Endometrium (tissue), 2 donors: ENCODE data around the gene TSKU.
"Not testable (repeated sequence)": the region's sequence is repeated elsewhere in the genome, so short reads cannot be mapped to it uniquely, and the experiment has no call there.

Experiments used
- FAIRE-seq: peaks from 2 replicates; lab custom pipeline; 2012; peaks lifted over from hg19 to GRCh38; lab: Jason Lieb, UNC
- donor health status: control.
- donor health status: control.

Gene TSKU, protein sequence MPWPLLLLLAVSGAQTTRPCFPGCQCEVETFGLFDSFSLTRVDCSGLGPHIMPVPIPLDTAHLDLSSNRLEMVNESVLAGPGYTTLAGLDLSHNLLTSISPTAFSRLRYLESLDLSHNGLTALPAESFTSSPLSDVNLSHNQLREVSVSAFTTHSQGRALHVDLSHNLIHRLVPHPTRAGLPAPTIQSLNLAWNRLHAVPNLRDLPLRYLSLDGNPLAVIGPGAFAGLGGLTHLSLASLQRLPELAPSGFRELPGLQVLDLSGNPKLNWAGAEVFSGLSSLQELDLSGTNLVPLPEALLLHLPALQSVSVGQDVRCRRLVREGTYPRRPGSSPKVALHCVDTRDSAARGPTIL

DNA sequence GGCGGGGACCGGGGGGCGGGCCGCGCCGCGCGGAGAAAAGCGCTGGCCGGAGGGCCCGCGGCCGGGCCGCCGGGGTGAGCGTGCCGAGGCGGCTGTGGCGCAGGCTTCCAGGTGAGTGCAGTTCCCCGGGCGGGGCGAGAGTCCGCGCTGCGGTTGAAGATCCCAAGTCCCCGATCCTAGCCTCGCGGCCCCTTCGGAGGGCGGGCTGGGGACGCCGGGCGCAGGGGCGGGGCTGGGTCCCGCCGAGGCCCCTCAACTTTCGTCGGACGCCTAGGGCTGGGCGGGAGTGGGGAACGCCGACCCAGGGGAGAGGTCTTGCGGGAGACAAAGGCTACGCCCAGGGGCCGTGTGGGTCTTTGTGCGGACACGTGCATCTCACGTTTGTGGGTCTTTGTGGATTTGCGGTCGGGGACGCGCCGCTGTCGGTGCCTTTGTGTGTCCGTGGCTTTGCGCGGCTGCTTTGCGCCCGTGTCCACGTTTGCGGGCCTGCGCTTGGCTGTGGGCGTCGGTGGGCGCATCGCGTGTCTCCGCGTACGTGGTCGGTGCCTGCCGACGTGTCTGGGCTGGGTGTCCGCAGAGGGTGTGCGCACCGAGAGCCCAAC is at the start of gene TSKU:
Gene TSKU, plus strand, starts transcription at position 63 of the 602 bp plus-strand sequence. CDS start 12,261 bp downstream, outside the sequence.
- FAIRE-seq = no peak

DNA sequence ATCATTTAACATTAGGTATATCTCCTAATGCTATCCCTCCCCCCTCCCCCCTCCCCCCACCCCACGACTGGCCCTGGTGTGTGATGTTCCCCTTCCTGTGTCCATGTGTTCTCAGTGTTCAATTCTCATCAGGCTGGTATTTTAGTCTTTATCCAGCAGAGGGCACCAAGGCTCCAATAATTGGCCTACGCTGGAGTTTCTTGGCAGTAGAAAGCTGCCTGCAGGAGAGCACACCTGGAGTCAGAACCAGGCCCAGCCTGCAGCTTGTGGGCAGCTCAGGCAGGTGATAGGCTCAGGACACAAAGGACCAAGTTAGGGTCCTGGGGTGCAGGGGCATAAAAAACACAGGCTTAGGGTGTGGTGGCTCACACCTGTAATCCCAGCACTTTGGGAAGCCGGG is 49.2 kb upstream of the TSKU start:
- FAIRE-seq = not testable (repeated sequence)

DNA sequence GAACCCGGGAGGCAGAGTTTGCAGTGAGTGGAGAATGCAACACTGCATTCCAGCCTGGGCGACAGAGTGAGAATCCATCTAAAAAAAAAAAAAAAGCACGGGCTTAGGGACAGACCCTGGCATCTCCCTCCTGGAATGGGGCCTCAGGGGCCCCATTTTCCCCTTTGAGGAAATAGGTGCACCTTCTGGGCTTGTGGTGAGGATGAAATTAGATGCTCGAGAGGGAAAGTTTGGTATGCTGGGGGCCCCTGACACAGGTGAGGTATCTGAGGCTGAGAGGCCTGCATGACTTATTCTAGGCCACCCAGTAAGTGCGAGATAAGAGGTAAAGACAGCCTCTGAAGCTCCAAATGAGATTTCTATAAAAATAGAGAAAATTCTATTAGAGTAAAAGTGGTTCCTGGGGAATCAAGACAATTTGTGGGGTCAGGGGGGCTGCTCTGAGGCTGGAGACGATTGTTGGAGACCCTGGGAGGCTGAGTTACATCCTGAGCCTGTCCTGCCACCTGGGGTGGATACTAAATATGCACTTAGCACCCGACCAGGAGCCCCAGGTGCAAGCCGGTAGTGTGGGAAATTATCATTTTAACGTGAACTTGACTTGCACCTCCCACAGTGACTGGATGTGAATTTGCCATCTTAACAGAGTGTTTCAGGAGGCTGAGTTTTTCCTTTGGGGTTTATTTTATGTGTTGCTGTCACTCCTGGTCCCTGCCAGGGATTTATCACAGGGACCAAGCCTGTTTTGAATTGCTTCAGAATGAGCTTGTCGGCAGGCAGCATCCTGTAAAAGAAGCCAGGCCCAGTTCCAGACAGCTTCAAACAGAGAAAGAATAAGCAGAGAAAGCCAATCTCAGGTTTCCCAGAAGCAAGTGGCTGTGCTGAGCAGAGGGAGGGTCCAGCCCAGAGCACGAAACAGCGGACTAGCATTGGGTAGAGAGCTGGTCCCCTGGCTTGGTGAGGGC is 48.4 kb upstream of the TSKU start:
- no peak for FAIRE-seq

GRCh38 chr11:76735841-76736240 is 47.3 kb upstream of the TSKU start:
- FAIRE-seq = no peak

DNA sequence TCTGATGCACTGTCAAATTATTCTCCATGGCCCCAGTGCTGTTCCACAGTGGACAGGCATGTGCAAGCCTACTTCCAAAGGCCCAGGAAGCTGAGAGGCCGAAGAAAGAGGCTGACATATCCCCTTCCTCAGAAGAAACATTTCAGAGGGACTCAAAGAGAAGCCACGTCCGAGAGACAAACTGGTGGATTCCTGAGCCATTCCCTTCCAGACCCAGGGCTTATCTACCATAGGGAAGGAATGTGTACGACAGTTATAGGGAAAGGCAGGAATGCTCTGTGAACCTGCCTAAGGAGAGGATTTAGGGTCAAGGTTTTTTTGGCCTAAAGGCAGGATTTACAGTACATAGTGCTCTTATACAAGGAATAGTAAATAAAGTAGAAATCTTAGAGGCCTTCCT is 46.9 kb upstream of the TSKU start:
- FAIRE-seq = no peak

DNA sequence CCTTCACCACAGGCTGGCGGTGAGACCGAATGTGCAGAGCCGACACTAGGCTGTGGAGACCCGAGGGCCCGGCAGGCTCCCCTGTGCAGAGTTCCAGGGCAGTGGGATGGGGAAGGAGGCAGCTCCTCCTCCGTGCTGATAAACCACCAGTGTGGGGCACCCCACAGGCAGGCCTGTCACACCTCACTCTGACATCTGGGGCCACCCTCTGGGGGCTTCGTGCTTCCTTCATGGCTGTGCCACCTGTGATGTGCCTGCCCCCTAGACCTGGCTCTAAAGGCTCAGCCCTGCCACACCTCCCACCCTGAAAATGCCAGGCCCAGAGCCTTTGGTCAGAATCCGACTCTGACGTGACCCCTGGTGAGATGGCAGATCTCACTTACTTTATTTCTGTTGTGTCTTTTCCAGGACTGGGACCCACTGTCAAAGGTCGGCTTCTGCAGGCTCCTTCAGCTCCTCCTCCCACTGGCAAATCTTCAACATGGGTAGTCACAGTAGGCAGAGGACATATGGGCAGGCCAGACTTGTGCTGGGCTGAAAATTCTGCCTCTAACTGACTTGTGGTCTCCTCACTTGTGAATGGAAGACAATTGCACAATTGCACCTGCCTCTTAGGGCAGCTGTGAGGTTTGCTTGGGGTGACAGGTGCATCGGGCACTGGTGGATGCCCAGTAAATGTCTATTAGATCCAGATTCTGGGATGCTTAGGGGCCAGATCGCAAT is 46.2 kb upstream of the TSKU start:
- no peak for FAIRE-seq

- FAIRE-seq = no peak
Measured at GRCh38 chr11:76738618-76739240, 44.4 kb upstream of the TSKU start.

DNA sequence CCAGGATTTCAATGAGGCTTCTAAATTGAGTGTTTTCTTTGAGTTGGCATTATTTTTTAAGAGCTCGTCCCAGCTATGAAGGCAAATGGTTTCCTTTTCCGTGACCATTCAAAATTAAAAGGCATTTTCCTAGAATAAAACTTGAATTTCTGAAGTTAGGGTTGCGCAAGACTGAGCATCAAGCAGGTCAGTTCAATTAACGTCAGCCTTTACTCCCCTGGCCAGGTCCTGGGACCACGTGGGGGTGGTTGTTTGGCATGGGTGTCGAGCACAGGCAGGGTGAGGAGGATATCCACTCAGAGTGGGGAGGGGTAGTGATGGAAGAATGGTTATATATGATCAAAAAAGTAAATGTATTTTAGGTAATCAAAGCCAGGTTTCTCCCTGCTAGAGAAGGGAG is 43.4 kb upstream of the TSKU start:
- FAIRE-seq = no peak

- FAIRE-seq = no peak
Measured at GRCh38 chr11:76740772-76741171, 42.4 kb upstream of the TSKU start.

GRCh38 chr11:76742902-76743301 is 40.3 kb upstream of the TSKU start:
- FAIRE-seq = no peak

DNA sequence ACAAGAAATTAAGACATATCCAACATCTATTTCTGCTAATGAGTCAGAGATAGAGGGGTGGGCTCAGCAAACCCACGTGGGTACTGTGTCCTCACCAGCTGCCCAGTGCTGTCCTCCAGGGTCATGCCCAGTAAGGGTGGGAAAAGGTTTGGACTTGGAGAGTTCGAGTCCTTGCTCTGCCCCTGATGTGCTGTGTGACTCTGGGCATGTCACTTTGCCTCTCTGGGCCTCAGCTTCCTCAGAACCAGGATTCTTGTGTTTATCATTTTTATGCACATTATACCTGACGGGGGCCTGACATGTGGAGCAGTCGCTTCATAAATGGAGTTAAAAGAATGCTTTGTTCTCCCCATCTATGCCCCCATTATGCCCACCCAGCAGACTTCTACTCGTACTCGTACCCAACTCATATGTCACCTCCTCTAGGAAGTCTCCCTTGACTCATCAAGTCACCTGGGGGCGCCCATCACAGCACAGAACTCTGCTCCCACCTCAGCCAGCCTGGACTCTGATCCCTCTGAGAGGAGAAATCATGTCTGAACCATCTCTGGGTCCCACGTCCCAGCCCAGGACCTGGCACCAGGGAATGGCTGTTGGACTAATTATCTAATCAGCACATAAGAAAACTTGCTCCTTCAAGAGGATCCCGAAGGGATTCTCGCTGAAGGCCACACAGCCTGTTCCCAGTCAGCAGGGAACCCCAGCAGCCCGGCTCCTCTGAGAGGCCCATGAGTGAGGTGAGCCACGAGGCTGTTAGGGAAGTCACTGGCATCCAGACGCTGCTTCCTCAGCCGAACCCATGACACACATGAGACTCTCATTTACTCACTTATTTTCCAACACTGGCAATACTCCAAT is 38.7 kb upstream of the TSKU start:
- FAIRE-seq = no peak

- FAIRE-seq = no peak
Measured at GRCh38 chr11:76745044-76745376, 38.1 kb upstream of the TSKU start.

DNA sequence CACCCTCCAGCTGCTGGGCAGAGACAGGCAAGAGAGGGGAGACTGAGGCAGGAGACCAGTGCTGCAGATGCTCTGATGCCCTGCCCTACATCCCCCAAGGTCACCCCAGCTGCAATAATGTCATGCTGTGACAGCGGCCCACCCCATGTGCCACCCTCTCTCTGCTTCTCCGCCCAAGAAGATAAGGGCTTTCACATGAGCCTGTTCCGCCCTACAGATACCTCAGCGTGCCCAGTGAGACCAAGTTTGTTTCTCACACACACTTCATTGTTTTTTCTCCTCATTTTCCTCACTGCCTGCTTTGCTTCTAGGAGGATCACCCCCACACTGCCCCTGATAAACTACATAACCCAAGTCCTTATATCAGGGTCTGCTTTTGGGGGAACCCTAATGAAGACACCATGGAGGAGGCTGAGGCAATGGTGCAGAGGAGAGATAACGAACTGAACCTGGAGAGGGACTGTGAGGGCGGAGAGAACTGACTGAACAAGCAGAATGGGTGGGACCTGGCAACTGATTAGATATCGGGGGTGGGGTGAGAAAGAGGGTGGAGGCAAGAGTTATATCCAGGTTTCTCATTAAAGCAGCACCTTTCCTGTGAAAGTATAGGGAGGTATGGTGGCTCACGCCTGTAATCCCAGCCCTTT is 37.5 kb upstream of the TSKU start:
- no peak for FAIRE-seq

DNA sequence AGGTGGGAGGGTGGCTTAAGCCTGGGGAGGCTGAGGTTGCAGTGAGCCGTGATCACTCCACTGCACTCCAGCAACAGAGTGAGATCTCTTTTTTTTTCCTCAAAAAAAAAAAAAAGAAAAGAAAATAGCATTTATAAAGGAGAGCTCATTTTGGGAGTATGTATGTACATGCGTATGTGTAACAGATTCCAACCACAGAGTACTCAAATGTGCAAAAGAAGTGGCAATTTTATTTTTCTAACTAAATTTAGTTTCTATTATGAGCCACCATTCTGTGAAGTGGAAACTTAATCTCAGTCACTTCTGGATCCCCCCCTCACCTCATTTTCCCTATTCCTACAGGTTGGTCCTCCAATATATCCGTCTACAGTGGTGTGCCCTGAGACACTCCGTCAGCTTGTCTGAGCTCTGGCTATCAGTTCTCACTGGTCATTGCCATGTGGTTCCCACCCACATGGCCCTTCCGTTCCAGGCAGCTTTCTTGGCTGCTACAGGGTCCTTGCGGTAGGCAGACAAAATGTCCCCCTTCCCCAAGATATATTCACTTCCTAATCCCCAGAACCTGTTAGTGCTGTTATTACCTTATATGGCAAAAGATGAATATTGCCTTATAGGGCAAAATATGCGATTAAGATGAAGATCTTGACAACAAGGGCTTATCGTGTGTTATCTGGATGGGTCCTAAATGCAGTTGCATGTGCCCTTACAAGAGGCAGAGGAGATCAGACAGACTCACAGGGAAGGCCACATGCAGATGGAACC is 35.8 kb upstream of the TSKU start:
- FAIRE-seq = no peak

DNA sequence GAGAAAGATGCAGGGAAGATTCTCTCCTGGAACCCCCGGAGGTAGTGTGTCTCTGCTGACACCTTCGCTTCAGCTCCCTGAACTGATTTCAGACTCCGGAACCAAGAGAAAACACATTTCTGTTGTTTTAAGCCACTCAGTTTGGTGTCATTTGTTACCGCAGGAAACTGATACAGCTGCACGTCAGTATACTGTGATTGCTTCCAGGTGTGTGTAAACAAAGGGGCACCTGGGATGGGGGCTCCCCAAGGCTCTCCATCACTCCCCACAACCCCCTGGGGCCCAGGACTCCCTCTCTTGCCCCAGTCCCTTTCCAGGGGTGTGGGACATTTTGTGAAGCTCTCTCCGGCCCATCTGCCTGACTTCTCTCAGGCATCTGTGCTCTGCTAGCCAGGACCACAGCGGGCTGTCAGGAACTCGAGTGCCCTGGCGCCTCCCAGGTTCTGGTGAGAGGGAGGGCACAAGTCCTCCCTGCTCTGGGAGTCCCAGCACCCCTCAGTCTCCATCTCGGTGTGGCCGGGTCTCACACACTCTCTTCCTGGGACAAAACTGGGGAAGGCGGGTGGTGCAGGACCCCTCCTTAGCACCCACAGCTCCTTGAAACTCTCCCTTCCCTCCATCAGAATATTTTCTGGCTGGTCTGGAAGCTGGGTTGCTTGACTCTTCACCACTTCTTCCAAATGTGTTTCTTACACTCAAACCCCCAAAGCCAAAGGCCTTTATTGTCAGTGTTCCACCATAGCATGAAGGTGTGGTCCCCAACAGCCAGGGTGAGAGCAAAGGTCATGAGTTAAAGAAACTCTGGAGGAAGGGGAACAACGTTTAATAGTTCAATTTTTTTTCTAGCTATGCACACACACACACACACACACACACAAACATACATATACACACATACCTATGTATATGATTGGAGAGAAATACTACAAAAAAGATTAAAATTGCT is 35.0 kb upstream of the TSKU start:
- FAIRE-seq = no peak

- no peak for FAIRE-seq
Measured at GRCh38 chr11:76748948-76749347, 34.2 kb upstream of the TSKU start.

GRCh38 chr11:76750067-76750466 is 33.1 kb upstream of the TSKU start:
- FAIRE-seq = no peak

GRCh38 chr11:76750746-76751145 is 32.4 kb upstream of the TSKU start:
- FAIRE-seq = no peak
